Cardiac fibroblast (primary cell): Measurements from ENCODE around the gene PTPRR.

Source experiments
- DNase-seq, 2 donors: peaks; one replicate each; pipeline versions ENCODE4 v3.0.0 to v3.0.0-alpha.2; 2010; ENCODE audit warnings: low read depth in 2 of 2
- H3K4me3 ChIP-seq, 2 donors: replicated peaks in 1 of 2; 1 replicate in 1 of 2; 2 replicates in 1 of 2; pipeline ENCODE4 v1.5.1; 2011; ENCODE audit warnings: low read depth in 2 of 2, low read length in 2 of 2, mild to moderate bottlenecking in 2 of 2, moderate library complexity in 1 of 2
- TF ChIP-seq, protein P1 (sequence below): IDR thresholded peaks from one replicate; pipeline ENCODE4 v1.5.1; 2011; ENCODE audit warnings: low read depth, mild to moderate bottlenecking, low read length, inconsistent platforms

PTPRR gene

GRCh38 chr12:70615174-70615866 is 305.2 kb downstream of the PTPRR start:
- no peak for DNase-seq
- TF ChIP-seq, protein P1, sequence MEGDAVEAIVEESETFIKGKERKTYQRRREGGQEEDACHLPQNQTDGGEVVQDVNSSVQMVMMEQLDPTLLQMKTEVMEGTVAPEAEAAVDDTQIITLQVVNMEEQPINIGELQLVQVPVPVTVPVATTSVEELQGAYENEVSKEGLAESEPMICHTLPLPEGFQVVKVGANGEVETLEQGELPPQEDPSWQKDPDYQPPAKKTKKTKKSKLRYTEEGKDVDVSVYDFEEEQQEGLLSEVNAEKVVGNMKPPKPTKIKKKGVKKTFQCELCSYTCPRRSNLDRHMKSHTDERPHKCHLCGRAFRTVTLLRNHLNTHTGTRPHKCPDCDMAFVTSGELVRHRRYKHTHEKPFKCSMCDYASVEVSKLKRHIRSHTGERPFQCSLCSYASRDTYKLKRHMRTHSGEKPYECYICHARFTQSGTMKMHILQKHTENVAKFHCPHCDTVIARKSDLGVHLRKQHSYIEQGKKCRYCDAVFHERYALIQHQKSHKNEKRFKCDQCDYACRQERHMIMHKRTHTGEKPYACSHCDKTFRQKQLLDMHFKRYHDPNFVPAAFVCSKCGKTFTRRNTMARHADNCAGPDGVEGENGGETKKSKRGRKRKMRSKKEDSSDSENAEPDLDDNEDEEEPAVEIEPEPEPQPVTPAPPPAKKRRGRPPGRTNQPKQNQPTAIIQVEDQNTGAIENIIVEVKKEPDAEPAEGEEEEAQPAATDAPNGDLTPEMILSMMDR: no peak
- H3K4me3 ChIP-seq: no peak overlapping the region

DNA sequence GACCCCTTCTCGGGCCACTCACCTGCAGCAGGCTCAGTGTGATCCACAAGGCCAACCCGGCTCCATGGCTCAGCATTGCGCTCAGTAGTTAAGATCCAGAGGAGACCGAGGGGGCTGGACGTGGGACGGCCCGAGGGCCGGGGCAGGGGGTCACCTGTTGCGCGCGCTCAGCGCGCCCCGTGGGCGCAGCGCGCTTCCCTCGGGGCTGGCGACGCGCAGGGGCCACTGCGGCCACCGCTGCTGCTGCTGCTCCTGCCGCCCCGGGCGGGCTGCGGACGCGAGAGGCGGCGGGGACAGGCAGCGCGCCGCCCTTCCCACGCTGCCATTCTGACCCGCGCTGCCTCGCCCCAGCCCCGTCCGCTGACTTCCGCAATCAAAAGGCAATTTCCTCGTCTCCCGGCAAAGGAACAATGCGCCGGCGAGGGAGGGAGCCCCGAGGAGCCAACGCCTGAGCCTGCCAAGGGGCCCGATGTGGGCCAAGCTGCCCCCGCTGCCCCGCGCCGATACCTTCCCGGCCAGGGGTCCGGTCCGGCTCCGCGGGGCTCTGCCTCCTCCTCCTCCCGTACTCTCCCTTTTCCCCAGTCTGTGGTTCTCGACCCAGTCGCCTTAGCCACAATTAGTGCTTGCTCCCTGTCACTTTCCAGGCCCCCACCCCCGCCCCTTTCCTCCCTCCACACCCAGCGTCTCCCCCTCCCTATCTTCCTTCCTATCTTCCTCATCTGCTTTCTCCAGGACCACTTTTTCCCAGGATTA is 310.6 kb downstream of the PTPRR start:
- DNase-seq: peak; percentile 36
- TF ChIP-seq, protein P1: no peak
- peak overlapping the region; percentile 51 to 59 for H3K4me3 ChIP-seq

DNA sequence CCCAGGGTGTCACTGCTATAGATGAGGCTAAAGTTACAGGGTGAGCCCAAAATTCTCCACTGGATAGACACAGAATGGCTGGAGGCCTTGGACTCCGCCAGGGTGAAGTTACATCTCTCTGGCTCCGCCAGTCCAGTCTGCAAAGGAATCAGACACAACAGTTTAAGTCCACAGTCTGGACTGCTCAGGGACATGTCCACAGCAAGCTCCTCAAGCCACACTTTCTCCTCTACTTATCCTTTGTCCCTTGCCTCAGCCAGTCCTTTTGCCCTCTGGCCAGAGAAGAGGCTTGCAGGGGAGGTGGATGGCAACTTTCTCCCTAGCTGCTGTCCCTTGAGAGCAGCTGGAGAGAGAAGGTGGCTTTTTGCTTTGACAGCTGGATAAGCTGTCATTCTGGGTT is 311.3 kb downstream of the PTPRR start:
- DNase-seq: no peak
- TF ChIP-seq, protein P1: no peak
- H3K4me3 ChIP-seq: peak overlapping the region; percentile 41 to 59

GRCh38 chr12:70608184-70608583 is 312.4 kb downstream of the PTPRR start:
- DNase-seq: no peak
- H3K4me3 ChIP-seq: no peak overlapping the region
- TF ChIP-seq, protein P1: no peak

GRCh38 chr12:70607107-70607506 is 313.4 kb downstream of the PTPRR start:
- H3K4me3 ChIP-seq: no peak overlapping the region
- DNase-seq: no peak
- TF ChIP-seq, protein P1: no peak

DNA sequence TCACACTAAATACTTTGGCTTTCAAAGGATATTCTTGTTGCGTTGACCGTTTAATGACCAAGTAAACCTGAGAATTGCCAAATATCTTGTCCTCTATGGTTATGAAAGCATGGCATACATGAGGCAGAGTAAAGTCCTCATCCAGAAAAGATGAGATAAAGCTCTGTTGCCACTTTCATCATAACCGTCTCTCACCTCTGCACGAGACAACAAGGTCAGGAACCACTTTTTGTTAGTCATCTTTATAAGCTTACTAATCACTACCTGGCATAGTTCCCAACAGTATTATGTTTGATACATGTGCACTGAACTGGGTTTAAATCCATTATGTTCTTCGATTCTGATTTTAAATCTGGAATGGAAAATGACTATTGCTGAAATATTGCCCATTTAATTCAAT is 314.6 kb downstream of the PTPRR start:
- DNase-seq: peak in 1 of 2 donors; percentile 50
- no peak overlapping the region for H3K4me3 ChIP-seq
- TF ChIP-seq, protein P1: no peak
